Calu3 (cell line): ENCODE results near the gene BOLA3. TPM values are rescaled to one million over a fixed set of nuclear protein-coding genes. Genes with fewer than 3 reads are reported as not detected.
"Not testable (repeated sequence)": the region's sequence is repeated elsewhere in the genome, so short reads cannot be mapped to it uniquely, and the experiment has no call there.

Experiments
- BruUV-seq: library from RNA; stranded (reverse); fragments of 400-500 nt; replicated peaks from 2 replicates; lab custom pipeline; 2021; lab: Mats Ljungman, UMichigan
- CTCF ChIA-PET: fragments of 300-600 bp; sonication (Branson Sonifier 250); formaldehyde crosslinking; loops from one replicate; lab custom pipeline; 2022; ENCODE audit warnings: antibody characterized with exemption; lab: Charles Lee
- DNase-seq: peaks from one replicate; pipeline ENCODE4 v3.0.0; 2022
- H3K27ac Mint-ChIP-seq: one replicate; pipeline ENCODE4 v1.8.0; 2022; ENCODE audit warnings: mixed read lengths; ENCODE audit not compliant: unreplicated experiment
- H3K27me3 Mint-ChIP-seq: one replicate; pipeline ENCODE4 v1.8.0; 2022; ENCODE audit warnings: mixed read lengths; ENCODE audit not compliant: unreplicated experiment
- H3K36me3 Mint-ChIP-seq: one replicate; pipeline ENCODE4 v1.8.0; 2022; ENCODE audit warnings: mild to moderate bottlenecking, moderate library complexity, mixed read lengths; ENCODE audit not compliant: insufficient read depth, unreplicated experiment
- H3K4me1 Mint-ChIP-seq: one replicate; pipeline ENCODE4 v1.8.0; 2022; ENCODE audit warnings: mild to moderate bottlenecking, low read depth, mixed read lengths; ENCODE audit not compliant: unreplicated experiment
- H3K4me3 Mint-ChIP-seq: one replicate; pipeline ENCODE4 v1.8.0; 2022; ENCODE audit warnings: mild to moderate bottlenecking, low read depth, moderate library complexity, mixed read lengths; ENCODE audit not compliant: unreplicated experiment
- H3K9me3 Mint-ChIP-seq: one replicate; pipeline ENCODE4 v1.8.0; 2022; ENCODE audit warnings: low read depth, mixed read lengths; ENCODE audit not compliant: unreplicated experiment
- intact Hi-C: fragments of 100-400 bp; cut with micrococcal nuclease; formaldehyde crosslinking; loops from one replicate; pipeline ENCODE4 v1.10.0; 2022; ENCODE audit not compliant: unreplicated experiment
- total RNA-seq: library from RNA; stranded (reverse); gene quantifications from 2 replicates; pipeline ENCODE4 v1.2.3, GENCODE V29; 2022
- TF ChIP-seq, protein P1 (sequence below): fragments of 200-600 bp; IDR thresholded peaks from one replicate; pipeline ENCODE4 v1.8.0; 2022; ENCODE audit warnings: antibody characterized with exemption; ENCODE audit not compliant: unreplicated experiment

Gene BOLA3
- total RNA-seq, 1 experiment from 2014 or later: 45.8 TPM

DNA sequence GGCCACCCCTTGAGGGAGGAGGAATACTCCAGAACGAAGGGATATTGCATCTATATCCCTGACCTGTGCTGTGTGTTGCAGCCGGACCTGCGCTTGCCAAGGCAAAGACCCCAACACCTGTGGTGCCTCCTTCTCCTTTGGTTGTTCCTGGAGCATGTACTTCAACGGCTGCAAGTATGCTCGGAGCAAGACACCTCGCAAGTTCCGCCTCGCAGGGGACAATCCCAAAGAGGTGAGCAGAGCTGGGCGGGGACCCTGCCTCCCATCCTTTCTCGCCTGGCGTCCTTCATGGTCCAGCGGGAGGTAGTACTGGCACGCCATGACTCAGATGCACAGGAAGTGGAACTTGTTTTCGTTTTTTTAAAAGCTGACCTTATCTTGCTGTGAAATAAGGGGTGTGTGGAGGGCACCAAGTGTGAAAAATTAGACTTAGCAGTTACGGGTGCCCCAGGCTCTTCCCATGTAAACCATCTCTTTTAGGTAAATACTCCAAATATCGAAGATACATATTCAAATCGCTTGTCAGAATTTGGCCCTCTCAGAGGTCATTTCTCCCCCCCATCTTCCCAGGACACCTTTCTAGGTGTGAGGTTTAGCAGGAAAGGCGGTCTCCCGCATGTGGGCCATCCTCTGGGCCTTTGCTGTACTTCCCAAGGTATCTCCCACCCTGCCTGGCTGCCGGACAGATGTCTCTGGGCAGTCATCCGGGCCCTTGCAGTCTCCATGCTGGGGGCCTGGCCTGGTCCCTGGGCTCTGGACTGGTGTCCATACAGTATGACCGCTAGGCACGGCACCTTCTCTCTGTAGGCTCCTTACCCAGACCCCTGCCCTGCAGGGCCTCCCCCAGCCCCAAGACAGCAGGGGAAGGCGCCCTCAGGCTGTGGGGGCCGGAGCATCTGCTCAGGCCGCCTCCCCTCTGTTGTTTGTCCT, 57.6 kb downstream of the BOLA3 start:
- CTCF ChIA-PET: interaction anchor here (0.7 kb wide), 1 partner anchor 278 kb away, joined by 3 read pairs; no protein-coding TSS in a partner anchor
- TF ChIP-seq, protein P1, sequence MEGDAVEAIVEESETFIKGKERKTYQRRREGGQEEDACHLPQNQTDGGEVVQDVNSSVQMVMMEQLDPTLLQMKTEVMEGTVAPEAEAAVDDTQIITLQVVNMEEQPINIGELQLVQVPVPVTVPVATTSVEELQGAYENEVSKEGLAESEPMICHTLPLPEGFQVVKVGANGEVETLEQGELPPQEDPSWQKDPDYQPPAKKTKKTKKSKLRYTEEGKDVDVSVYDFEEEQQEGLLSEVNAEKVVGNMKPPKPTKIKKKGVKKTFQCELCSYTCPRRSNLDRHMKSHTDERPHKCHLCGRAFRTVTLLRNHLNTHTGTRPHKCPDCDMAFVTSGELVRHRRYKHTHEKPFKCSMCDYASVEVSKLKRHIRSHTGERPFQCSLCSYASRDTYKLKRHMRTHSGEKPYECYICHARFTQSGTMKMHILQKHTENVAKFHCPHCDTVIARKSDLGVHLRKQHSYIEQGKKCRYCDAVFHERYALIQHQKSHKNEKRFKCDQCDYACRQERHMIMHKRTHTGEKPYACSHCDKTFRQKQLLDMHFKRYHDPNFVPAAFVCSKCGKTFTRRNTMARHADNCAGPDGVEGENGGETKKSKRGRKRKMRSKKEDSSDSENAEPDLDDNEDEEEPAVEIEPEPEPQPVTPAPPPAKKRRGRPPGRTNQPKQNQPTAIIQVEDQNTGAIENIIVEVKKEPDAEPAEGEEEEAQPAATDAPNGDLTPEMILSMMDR: no peak
- Mint-ChIP-seq H3K36me3 (peaks cover 18% of the 10 kb centered on the region), H3K4me1 (no peaks in the 10 kb centered on the region), H3K27me3 (no peaks in the 10 kb centered on the region), H3K9me3 (no peaks in the 10 kb centered on the region), H3K27ac (no peak overlapping the region), H3K4me3 (no peak overlapping the region)
- intact Hi-C loops: no loop called here
- no TSS peak for BruUV-seq
- DNase-seq: no peak

DNA sequence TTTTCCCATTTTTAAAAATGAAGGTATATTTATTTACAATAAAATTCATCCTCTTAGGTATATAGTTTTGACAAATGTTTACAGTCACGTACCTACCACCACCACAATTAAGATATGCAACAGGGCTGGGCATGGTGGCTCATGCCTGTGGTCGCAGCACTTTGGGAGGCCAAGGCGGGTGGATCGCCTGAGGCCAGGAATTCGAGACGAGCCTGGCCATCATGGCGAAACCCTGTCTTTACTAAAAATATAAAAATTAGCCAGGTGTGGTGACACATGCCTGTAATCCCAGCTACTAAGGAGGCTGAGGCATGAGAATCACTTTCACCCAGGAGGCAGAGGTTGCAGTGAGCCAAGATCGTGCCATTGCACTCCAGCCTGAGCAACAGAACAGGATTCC, 59.0 kb downstream of the BOLA3 start:
- CTCF ChIA-PET, H3K4me3 Mint-ChIP-seq, intact Hi-C loops, H3K27ac Mint-ChIP-seq, H3K27me3 Mint-ChIP-seq, BruUV-seq, DNase-seq, H3K9me3 Mint-ChIP-seq, H3K4me1 Mint-ChIP-seq: not testable (repeated sequence)
- peaks cover 24% of the 10 kb centered on the region for H3K36me3 Mint-ChIP-seq

DNA sequence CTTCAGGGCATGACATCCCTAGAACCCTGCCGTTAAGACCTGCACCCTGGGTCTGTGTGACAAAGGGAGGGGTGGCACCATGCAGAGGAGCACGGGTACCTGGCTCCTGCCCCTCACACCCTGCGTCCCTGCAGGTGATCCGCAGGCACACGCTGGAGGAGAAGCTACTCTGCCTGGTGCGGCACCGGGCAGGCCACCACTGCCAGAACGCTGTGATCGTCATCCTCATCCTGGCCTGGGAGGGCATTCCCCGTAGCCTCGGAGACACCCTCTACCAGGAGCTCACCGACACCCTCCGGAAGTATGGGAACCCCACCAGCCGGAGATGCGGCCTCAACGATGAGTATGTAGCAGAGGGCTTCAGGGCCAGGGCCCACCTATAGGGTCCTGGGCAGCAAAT, 60.0 kb downstream of the BOLA3 start:
- Mint-ChIP-seq H3K36me3 (peaks cover 24% of the 10 kb centered on the region), H3K4me1 (no peaks in the 10 kb centered on the region), H3K27me3 (no peaks in the 10 kb centered on the region), H3K9me3 (no peaks in the 10 kb centered on the region), H3K27ac (no peak overlapping the region), H3K4me3 (no peak overlapping the region)
- CTCF ChIA-PET: no interaction called here
- no TSS peak for BruUV-seq
- intact Hi-C loops: no loop called here
- TF ChIP-seq, protein P1: no peak
- no peak for DNase-seq

DNA sequence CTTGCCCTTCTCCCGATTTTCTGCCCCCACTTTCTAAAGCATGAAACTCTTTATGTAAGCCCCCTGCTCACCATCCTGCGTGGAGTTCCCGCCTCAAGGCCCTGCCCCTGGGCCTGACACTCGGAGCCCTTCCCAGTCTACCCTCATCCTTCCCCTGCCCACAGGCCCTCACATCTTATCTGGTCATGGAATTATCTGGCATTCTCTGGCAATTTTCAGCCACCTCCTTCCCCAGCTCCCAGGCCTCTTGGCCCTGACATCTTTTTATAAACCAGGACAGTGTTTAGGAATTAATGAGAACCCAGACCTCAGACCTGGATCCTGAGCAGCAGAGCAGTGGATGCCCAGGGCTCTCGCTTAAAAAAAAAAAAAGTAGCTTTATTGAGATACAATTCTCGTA, 61.7 kb downstream of the BOLA3 start:
- TF ChIP-seq, protein P1: no peak
- Mint-ChIP-seq H3K27ac (no peak overlapping the region), H3K9me3 (no peaks in the 10 kb centered on the region), H3K4me3 (no peak overlapping the region), H3K27me3 (no peaks in the 10 kb centered on the region), H3K4me1 (no peaks in the 10 kb centered on the region), H3K36me3 (peaks cover 18% of the 10 kb centered on the region)
- CTCF ChIA-PET: no interaction called here
- intact Hi-C loops: no loop called here
- no peak for DNase-seq
- no TSS peak for BruUV-seq

Other genes with a start within 250 kb of the BOLA3 start
- 78.6 and 82.8 TPM in 2 replicates for gene DGUOK, start 221.0 kb downstream of the BOLA3 start, total RNA-seq
- 23.3 and 24.4 TPM in 2 replicates for gene TET3, start 163.0 kb downstream of the BOLA3 start, total RNA-seq
- gene MOB1A, start 31.0 kb upstream of the BOLA3 start, total RNA-seq: 116 and 119 TPM in 2 replicates
- 177 and 205 TPM in 2 replicates for gene MTHFD2, start 50.7 kb upstream of the BOLA3 start, total RNA-seq
- 5.8 and 7.0 TPM in 2 replicates for gene SLC4A5, start 195.5 kb upstream of the BOLA3 start, total RNA-seq
- gene DCTN1, start 232.4 kb upstream of the BOLA3 start, total RNA-seq: 113 and 129 TPM in 2 replicates